Heart left ventricle (tissue), 16 donors: ENCODE measurements around the gene WNT3A. TPM values are rescaled to one million over a fixed set of nuclear protein-coding genes. Genes with fewer than 3 reads are reported as not detected.

Experiments used
- ATAC-seq, 4 donors: fragments of 200-7000 bp; cut with Tn5 transposase; one replicate each; pipeline ENCODE4 v1.9.1; 2020 to 2022; ENCODE audit warnings: moderate library complexity in 4 of 4, mild to moderate bottlenecking in 3 of 4, moderate number of reproducible peaks in 1 of 4
- DNase-seq, 5 donors: peaks; one replicate each; pipeline ENCODE4 v3.0.0-alpha.2; 2020
- H3K27ac ChIP-seq, 12 donors: fragments of 200-600 bp; sonication (generic) in 4 of 12; one replicate each; pipeline versions ENCODE4 v1.5.0 to v1.8.0; 2016 to 2022; ENCODE audit warnings: mild to moderate bottlenecking in 2 of 12
- H3K27me3 ChIP-seq, 9 donors: fragments of 200-600 bp; sonication (generic) in 2 of 9; one replicate each; pipeline versions ENCODE4 v1.5.1 to v1.8.0; 2016 to 2022; ENCODE audit warnings: mild to moderate bottlenecking in 3 of 9
- H3K36me3 ChIP-seq, 9 donors: fragments of 200-600 bp; sonication (generic) in 2 of 9; one replicate each; pipeline versions ENCODE4 v1.5.0 to v1.8.0; 2018 to 2022; ENCODE audit warnings: mild to moderate bottlenecking in 2 of 9
- H3K4me1 ChIP-seq, 12 donors: fragments of 200-600 bp; sonication (generic) in 4 of 12; one replicate each; pipeline versions ENCODE4 v1.5.0 to v1.8.0; 2016 to 2022; ENCODE audit warnings: mild to moderate bottlenecking in 3 of 12
- H3K4me3 ChIP-seq, 12 donors: fragments of 200-600 bp; sonication (generic) in 4 of 12; one replicate each; pipeline versions ENCODE4 v1.5.0 to v1.8.0; 2017 to 2022; ENCODE audit warnings: mild to moderate bottlenecking in 9 of 12, moderate library complexity in 4 of 12
- H3K9me3 ChIP-seq, 12 donors: fragments of 200-600 bp; sonication (generic) in 4 of 12; one replicate each; pipeline versions ENCODE4 v1.5.0 to v1.8.0; 2016 to 2022; ENCODE audit warnings: mild to moderate bottlenecking in 1 of 12
- POLR2A ChIP-seq, 2 donors: fragments of 450-650 bp; IDR thresholded peaks; one replicate each; pipeline ENCODE4 v1.6.1; 2017; ENCODE audit warnings: antibody characterized with exemption in 2 of 2, mild to moderate bottlenecking in 2 of 2, moderate library complexity in 2 of 2
- WGBS, 4 donors: extraction: QIAGEN DNeasy Blood & Tissue Kit in 2 of 4; methylation state at CpG; one replicate each; pipeline versions ENCODE4 v1.1.5 to v1.1.7; 2013 to 2018; 5-methylcytosine and 5-hydroxymethylcytosine counted together
- intact Hi-C, 10 donors: fragments of 100-400 bp; cut with DNase I; formaldehyde crosslinking; loops; one replicate each; pipeline versions ENCODE4 v1.11.1 to v1.14.2; 2022
- polyA plus RNA-seq, 2 donors: library from polyadenylated mRNA; stranded (reverse); fragments of 200-250 nt; gene quantifications; one replicate each; pipeline ENCODE4 v1.2.3, GENCODE V29; 2013
- total RNA-seq, 9 donors: library from RNA; depleted of rRNA in 2 of 9; stranded (reverse); fragments of >200 nt in 2 of 9; fragmentation: NEBNext Ultra II Directional in 3 of 9; extraction: Animal tissue kit (Norgen Biotek cat#: 25700) in 3 of 9; gene quantifications; one replicate each; pipeline versions ENCODE4 v1.1.0 to v1.2.4, GENCODE V29; 2016 to 2023
- TF ChIP-seq, protein P1 (sequence below), 12 donors: fragments of 200-600 bp; sonication (generic) in 4 of 12; IDR thresholded peaks; one replicate each; pipeline versions ENCODE4 v1.5.0 to v1.8.0; 2018 to 2022; ENCODE audit warnings: antibody characterized with exemption in 12 of 12, mild to moderate bottlenecking in 5 of 12
- donor health status: ischemic (EF 13 %, LVEDD 7.1; RV severe dilation, severe dysfunction).
- donor health status: healthy with polysubstance abuse.
- donor health status: DM: no; HTN: yes; CAD: no.
- donor health status: DM: no; HTN: no; CAD: no.
- donor health status: ischemic (EF 25% LVEDD 6.9; RV normal size, moderate dysfunction).
- donor health status: ischemic (EF 25% LVEDD 5.7; RV mildly dilated, moderate dysfunction).
- donor health status: healthy.
- donor health status: DM: yes; HTN: yes; CAD: no.
- donor health status: ischemic (EF 35%, LVEDD 5.7; RV mildly dilated, moderate dysfunction).
- donor health status: nonischemic (EF 11% LVEDD 7.7; RV severe dilation, severe dysfunction).
- donor health status: DM: yes; HTN: yes; CAD: no.
- donor health status: PGD.
- donor health status: ischemic (EF 29% LVEDD 5.4; RV normal size, mild dysfunction).
- donor health status: nonischemic (EF 23%, LVEDD 6.1; RV moderate dilation, normal function).

Gene WNT3A
- total and polyA plus RNA-seq, 11 donors = not detected

DNA sequence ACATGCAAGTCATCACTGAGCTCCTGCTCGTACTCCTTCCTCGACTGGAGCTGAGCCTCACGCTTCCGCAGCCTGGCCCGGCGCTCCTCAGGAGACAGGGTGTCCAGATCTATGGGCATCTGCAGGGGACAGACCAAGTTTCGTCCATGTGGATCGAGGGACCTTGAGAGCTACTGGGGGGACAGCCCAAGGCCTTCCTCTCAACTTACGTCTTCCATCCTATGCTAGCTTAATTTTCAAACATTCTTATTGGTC is 99.9 kb downstream of the WNT3A start:
- H3K9me3 ChIP-seq = no peaks in the 10 kb centered on the region
- DNase-seq = no peak
- H3K27me3 ChIP-seq = no peaks in the 10 kb centered on the region
- no peak overlapping the region for H3K27ac ChIP-seq
- ATAC-seq = no peak
- H3K36me3 ChIP-seq = peaks cover 0 to 26% (median 21%) of the 10 kb centered on the region in 9 donors
- TF ChIP-seq, protein P1, sequence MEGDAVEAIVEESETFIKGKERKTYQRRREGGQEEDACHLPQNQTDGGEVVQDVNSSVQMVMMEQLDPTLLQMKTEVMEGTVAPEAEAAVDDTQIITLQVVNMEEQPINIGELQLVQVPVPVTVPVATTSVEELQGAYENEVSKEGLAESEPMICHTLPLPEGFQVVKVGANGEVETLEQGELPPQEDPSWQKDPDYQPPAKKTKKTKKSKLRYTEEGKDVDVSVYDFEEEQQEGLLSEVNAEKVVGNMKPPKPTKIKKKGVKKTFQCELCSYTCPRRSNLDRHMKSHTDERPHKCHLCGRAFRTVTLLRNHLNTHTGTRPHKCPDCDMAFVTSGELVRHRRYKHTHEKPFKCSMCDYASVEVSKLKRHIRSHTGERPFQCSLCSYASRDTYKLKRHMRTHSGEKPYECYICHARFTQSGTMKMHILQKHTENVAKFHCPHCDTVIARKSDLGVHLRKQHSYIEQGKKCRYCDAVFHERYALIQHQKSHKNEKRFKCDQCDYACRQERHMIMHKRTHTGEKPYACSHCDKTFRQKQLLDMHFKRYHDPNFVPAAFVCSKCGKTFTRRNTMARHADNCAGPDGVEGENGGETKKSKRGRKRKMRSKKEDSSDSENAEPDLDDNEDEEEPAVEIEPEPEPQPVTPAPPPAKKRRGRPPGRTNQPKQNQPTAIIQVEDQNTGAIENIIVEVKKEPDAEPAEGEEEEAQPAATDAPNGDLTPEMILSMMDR (IDR thresholded peaks at IDR 0.05) = no peak
- no peak for TF ChIP-seq POLR2A (IDR thresholded peaks at IDR 0.05)
- 88 to 92% (median 89%) methylated on average over 9 of the region's 9 CpGs for WGBS, 4 donors
- H3K4me1 ChIP-seq = peaks cover 5 to 52% (median 35%) of the 10 kb centered on the region in 12 donors
- no peak overlapping the region for H3K4me3 ChIP-seq
- intact Hi-C loops = loop anchor here in 1 of 10 donors (5.0 kb wide), 1 partner anchor 61 kb away; the partner anchor contains the start of gene IBA57

DNA sequence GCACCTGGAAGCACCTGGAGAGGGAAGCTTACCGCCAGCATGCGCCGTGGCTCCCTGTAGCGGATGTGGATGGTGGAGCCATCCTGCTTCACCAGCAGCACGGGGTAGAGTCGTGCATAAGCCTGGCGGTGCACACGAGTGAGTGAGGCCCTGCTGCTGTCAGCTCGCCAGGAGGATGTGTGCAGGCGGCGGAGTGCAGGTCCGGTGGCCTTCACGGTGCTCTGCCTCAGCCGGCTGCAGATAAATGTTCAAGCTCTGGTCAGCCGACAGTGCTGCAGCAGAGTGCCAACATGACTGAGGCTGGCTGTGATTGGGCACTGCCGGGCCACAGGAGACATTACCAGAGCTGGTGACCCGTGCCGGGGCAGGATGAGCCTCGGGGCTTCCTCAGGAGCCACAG is 100.8 kb downstream of the WNT3A start:
- peak in 1 of 5 donors; percentile 34 for DNase-seq
- H3K36me3 ChIP-seq = peaks cover 0 to 26% (median 21%) of the 10 kb centered on the region in 9 donors
- intact Hi-C loops = loop anchor here in 5 of 10 donors (2.0 to 5.0 kb wide), 3 partner anchors 25 to 60 kb away; partner anchors contain the start of genes ARF1 (in 3 of the 5), GUK1 (in 1 of the 5) and IBA57 (in 1 of the 5)
- no peak for TF ChIP-seq POLR2A (IDR thresholded peaks at IDR 0.05)
- TF ChIP-seq, protein P1 (IDR thresholded peaks at IDR 0.05) = no peak
- 84 to 89% (median 87%) methylated on average over 13 to 19 of the region's 19 CpGs for WGBS, 4 donors
- no peaks in the 10 kb centered on the region for H3K27me3 ChIP-seq
- peaks cover 5 to 43% (median 29%) of the 10 kb centered on the region in 12 donors for H3K4me1 ChIP-seq
- no peak overlapping the region for H3K27ac ChIP-seq
- peak overlapping the region in 2 of 12 donors; percentile 65 to 82 for H3K4me3 ChIP-seq
- H3K9me3 ChIP-seq = no peaks in the 10 kb centered on the region
- ATAC-seq = no peak

DNA sequence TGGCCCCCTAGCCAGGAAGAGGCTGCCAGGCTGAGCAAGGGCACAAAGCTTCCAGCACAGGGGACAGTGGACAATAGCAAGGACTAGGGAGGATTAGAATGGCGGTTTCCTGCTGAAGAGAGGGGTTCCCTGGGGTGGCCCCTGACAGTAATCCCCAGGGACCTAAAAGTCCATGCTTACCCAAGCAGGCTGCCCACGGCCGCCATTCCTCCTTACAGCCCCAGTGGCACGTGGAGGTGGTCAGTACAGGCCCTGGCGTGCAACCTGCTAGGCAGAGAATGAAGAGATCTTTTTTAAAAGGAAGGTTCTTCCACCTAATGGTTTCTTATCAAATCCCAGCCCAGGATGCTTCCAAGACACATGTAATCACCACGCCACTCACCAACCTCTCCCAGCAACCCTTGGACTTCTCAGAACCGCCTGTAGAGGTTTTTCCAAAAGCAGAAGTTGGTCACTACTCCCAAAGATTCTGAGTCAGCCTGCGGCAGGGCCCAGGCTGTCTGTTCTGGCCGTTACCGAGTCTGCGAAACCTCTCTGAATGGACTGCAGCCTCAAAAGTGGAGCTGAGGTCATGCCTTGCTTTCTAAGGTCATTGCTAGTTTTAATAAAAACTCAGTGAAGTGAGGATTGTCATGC is 101.4 kb downstream of the WNT3A start:
- 81 to 82% (median 82%) methylated on average over 11 of the region's 11 CpGs for WGBS, 4 donors
- Histone ChIP-seq H3K9me3 (no peaks in the 10 kb centered on the region), H3K36me3 (peaks cover 0 to 26% (median 21%) of the 10 kb centered on the region in 9 donors), H3K27ac (peak overlapping the region in 8 of 12 donors; percentile 82 to 95 (median 88)), H3K27me3 (no peaks in the 10 kb centered on the region), H3K4me1 (peaks cover 5 to 41% (median 29%) of the 10 kb centered on the region in 12 donors), H3K4me3 (peak overlapping the region; percentile 65 to 99 (median 92))
- TF ChIP-seq POLR2A (IDR thresholded peaks at IDR 0.05) = no peak
- TF ChIP-seq, protein P1 (IDR thresholded peaks at IDR 0.05) = no peak
- ATAC-seq (no peak), DNase-seq (no peak)
- intact Hi-C loops = loop anchor here in 5 of 10 donors (2.0 to 5.0 kb wide), 3 partner anchors 25 to 59 kb away; partner anchors contain the start of genes ARF1 (in 3 of the 5), GUK1 (in 1 of the 5) and IBA57 (in 1 of the 5)

DNA sequence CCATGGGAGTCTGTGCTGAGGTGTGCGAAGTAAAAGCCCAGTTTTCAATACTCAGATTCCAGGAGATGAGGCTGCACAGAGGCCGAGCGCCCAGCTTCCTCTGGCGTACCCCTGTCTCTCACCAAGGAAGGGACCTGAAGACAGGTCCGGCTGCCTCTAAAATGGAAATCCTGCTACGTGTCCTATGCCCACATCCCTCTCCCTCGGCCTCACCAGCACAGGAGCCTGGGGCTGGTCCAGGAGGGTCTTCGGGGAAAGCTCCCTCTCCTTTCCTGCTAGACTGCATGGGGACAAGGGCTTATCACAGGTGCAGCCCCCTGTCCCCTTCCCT is 101.9 kb downstream of the WNT3A start:
- WGBS, 4 donors = 3 to 6% (median 4%) methylated on average over 8 of the region's 8 CpGs
- Histone ChIP-seq H3K27me3 (no peaks in the 10 kb centered on the region), H3K36me3 (peaks cover 0 to 26% (median 21%) of the 10 kb centered on the region in 9 donors), H3K9me3 (no peaks in the 10 kb centered on the region), H3K4me3 (peak overlapping the region; percentile 65 to 99 (median 92)), H3K4me1 (peaks cover 5 to 37% (median 25%) of the 10 kb centered on the region in 12 donors), H3K27ac (peak overlapping the region; percentile 53 to 95 (median 88))
- intact Hi-C loops = loop anchor here in 5 of 10 donors (1.0 to 5.0 kb wide), 4 partner anchors 26 to 59 kb away; partner anchors contain the start of genes ARF1 (in 3 of the 5), GUK1 (in 1 of the 5) and IBA57 (in 1 of the 5)
- no peak for TF ChIP-seq POLR2A (IDR thresholded peaks at IDR 0.05)
- TF ChIP-seq, protein P1 (IDR thresholded peaks at IDR 0.05) = no peak
- DNase-seq = no peak
- no peak for ATAC-seq
